NCI-H524 (cell line): ENCODE data around the gene LARP1.
"Not testable (repeated sequence)": the region's sequence is repeated elsewhere in the genome, so short reads cannot be mapped to it uniquely, and the experiment has no call there.

ENCODE experiments used
- DNase-seq, 2 experiments: peaks; one replicate each; lab custom pipeline; 2025; lab: John Stamatoyannopoulos, UW

The LARP1 gene

DNA sequence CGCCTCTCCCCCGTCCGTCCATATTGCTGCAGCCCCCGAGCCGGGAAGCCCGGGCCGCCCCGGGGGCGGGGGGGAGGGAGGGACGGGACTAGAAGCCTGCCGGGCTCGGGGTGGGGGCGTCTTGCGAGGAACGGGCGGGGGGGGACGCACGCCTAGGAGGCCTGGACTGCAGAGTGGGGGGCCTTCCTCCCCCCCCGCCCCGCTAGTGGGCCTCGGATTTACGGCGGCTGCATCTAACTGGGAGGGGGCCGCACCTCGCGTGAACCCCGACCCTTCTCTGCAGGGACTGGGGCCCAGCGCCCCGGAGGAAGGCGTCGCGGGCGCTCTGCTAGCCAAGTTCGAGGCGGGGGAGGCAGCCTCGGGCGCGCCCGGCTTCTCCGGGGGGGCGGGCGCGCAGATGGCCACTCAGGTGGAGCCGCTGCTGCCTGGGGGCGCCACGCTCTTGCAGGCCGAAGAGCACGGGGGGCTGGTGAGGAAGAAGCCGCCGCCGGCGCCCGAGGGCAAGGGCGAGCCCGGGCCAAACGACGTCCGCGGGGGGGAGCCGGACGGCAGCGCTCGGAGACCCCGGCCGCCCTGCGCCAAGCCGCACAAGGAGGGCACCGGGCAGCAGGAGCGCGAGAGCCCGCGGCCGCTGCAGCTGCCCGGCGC is at the start of gene LARP1:
TSS of gene LARP1 (plus strand) at position 17 of the 648 bp plus-strand sequence. CDS start at position 398, 381 bp downstream.
- peak in 1 of 2 experiments; percentile 32 for DNase-seq

DNA sequence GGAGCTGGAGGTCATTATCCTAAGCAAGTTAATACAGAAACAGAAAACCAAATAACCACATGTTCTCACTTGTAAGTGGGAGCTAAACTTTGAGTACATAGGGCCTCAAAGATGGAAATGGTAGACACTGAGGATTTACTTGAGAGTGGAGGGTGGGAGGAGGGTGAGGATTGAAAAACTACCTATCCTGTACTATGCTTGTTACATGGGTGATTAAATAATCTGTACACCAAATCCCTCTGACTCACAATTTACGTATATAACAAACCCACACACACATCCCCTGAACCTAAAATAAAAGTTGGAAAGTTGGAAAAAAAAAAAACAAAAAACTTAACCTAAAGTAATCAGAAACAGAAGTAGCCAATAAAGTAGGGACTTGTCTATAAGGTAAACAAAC is 48.8 kb upstream of the LARP1 start:
- DNase-seq = no peak

DNA sequence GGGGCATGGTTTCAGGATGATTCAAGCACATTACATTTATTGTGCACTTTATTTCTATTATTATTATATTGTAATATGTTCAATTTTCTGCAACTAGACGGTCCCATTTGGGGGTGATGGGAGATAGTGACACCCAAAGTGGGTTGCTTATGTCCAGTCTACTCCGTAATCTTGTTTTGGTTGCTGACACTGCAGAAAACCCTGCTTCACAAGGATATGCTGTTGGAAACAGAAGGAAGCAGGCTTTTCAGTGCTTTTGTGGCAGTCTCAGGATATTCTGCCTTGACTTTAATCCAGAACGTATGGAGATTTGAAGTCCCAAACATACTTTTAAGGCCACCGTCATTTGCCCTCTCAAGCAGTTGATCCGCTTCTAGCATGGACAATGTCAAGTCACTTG is 47.5 kb upstream of the LARP1 start:
- DNase-seq = no peak

DNA sequence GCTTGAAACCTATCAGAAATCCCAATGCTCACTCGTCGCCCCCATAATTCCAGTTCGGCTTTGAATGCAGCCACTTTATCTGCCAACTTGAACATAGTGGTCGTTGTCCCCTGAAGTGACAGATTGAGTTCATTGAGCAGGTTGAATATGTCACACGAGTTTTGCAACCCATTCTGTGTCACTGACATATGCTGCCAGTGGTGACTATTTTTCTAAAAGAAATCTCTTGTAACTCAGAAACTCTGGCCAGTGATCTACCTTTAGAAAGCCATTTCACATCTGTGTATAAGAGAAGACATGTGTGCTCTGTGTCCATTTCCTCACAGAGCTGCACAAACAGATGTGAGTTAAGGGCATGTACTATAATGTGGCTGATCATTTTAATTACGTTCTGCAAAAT is 47.0 kb upstream of the LARP1 start:
- DNase-seq = no peak

DNA sequence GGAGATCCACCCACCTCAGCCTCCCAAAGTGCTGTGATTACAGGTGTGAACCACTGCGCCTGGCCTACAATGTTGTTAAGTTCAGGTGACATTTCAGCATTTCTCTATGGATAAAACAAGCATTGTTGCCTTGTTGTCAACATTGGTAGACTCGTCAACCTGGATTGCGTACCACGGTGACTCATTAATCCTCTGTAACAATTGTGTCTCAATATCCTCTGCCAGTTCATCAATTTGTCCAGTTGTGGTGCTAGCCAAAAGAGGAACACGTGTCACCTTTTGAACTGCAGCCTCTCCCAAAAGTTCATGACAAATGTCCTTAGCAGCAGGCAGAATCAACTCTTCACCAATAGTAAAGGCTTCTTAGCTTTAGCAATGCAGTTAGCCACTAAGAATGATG is 46.3 kb upstream of the LARP1 start:
- DNase-seq = no peak

DNA sequence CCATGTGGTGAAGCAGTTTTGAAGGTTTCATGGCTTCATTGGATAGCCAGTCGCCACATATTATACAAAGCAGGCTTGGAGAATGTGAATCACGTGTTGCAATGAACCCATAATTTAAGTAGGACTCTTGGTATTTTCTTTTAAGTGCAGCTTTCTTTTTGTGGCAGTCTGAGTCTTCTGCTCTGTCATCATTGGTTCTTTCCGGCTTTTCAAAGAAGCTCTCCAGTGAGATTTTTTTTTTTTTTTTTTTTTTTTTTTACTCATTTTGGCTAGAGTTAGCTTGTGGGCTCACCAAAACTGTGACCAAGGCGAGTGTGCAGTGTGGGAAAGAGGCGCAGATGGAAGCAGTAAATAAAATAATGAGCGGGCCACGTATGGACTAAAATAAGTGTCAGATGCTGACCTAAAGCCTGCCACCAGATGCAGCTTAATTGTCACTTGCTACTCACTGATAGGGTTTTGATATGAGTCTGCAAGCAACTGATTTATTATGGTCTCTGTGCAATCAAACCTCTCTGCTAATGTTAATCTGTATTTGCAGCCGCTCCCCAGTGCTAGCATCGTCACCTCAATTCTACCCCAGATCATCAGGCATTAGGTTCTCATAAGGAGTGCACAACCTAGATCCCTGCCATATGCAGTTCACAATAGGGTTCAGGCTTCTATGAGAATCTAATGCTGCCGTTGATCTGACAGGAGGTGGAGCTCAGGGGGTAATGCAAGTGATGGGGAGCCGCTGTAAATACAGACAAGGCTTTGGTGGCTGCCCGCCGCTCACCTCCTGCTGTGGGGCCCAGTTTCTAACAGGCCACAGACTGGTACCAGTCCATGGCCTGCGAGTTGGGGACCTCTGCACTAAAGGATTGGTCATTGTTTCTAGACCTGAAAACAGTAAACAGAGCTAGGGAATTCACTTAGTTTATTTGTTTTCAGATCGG is 45.5 kb upstream of the LARP1 start:
- DNase-seq = peak in 1 of 2 experiments; percentile 41

DNA sequence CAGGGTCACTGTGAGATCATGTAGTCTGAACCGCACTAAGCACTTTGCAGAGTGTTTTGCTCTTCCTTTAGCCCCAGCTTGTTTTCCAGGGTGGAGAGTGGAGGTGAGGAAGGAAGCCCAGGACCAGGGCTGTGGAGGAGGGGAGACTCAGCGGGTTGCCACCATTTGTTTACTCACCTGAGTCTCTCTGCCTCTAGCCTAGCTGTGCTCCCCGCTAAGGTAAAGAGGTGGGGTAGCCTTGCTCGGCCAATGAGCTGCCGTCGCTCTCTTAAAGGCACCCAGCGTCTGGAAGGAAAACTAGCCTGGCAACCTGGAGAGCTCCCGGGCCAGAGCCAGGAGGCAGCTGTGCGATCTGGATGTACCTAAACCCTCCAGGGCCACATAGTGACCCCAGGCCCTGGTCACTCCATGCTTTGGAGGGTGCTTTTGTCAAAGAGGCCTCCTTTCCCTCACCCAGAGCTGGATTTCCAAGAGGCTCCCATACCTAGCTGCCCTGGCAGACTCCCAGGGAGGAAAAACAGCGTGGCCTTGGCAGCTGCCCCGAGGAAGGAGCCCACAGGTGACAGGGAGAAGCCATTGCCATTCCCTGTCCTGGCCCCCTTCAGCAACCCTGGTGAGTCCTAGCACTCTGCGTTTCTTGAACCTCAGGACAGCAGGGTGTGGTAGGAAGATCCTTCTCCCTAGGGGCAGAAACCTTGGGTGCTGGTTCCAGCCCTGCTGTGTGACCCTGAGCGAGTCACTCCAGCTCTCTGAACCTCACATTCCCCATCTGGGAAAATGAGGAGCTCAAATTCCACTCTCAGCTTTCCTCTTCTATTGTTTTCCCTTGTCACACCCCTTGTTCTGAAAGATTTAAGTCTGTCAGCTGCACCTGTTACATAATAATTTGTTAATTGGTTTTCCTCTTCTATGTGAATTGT is 42.4 kb upstream of the LARP1 start:
- DNase-seq = peak in 1 of 2 experiments; percentile 40

DNA sequence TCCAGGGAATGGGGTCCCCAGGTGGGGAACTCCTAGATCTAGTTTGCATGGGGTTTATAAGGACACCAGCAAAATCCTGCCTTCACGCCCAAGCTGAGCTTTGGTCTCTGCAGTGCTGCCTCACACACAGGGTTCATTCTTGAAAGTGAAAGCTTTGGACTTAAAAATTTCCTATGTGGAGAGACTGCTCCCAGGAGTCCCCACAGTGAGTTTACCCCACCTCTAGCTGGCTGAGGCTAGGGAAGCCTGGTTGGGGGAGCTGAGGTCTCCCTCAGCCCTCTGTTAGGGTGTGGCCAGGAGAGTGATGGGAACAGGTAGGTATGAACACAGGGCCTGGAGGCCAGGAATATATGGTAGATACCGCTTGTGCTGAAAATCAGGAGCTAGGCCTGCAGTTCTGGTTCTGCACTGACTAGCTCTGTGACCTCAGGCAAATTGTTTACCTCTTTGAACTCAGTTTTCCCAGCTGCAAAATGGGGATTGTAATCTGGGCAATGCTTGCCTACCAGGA is 41.5 kb upstream of the LARP1 start:
- DNase-seq = no peak

DNA sequence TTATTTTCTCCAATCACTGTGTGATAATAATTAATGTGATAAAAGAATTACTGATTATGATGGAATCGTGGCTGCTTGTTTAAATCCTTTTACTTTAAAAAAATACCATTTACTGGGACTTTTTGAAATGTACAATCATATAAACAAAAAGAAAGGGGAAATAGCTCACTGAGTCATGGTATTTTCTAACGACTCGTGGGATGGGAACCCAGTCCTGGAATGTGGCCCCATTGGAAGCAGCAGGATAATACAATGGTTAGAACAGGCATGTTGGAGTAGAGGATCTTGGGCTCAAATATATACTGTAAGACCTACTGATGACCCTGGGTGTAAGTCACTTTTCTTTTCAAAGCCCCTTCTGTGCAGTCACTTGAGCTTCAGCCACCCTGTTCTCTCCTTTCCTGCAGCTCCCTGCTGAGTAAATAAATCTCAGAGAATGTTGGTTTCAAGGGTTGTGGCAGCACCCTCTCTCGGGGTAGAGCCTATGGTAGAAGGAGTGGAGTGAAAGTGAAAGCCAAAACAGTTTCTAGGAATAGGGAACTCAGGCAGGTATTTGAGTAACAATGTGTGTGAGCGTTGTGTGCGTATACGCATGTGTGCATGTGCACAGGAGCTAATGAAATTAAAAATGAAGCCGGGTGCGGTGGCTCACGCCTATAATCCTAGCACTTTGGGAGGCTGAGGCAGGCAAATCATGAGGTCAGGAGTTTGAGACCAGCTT is 40.8 kb upstream of the LARP1 start:
- no peak for DNase-seq

DNA sequence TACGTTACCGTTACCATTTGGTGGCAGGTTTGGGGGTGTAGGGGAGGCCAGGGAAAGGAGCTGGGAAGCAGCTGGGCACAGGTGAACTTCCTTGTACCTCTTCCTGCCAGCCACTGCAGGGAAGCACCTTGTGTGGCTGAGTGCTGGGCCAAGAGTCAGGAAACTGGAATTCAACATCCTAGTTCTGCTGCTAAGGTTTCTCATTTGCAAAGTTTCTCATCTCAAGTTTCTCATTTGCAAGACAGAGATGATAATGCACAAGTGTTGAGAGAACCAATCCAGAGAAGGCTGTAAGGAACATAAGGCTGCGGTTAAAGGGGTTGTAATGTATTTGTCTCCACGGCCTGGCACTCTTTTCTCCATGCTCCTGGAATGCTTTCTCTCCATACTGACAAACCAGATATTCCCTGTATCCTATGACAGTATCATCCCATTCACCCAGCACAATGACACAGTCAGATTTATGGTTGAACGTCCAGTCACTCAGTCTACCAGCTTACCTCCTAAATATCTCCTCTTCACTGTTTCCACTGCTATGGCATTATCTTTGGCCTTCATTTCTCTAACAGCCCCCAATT is 33.6 kb upstream of the LARP1 start:
- DNase-seq = no peak

DNA sequence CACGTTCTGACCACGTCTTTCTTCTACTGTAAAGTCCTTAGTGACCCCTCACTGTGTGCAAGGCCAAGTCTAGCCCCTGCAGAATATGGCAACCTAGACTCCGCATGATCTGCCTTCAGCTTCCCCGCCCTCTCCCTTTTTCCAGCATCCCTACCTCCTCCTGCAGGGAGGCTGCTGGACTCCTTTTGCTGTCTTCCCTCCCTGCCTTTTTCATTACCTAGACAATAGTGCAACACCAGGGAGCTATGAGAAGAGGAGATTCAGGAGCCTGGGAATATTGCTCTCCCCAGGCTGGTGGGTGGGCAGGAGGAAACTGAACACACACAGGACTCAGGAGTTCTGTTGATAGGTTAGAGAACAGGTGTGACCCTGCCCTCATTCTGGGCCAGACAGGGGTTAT is 33.1 kb upstream of the LARP1 start:
- DNase-seq = no peak

DNA sequence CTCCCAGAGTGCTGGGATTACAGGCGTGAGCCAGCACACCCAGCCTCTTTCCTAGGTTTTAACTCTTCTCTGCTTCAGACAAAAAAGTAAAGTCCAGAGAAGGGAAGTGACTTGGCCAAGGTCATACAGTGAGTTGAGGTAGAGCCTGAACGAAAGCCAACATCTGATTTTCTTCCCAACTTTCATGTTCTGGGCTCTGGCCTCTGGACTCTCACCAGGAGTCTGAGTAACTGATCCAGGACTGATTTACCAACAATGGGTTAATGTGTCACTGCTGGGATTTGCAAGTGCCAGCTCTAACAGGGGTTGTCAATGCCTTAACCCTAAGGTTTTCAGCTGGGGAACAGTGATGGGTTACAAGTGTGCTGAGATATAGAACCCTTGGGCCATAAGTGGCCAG is 32.2 kb upstream of the LARP1 start:
- no peak for DNase-seq

DNA sequence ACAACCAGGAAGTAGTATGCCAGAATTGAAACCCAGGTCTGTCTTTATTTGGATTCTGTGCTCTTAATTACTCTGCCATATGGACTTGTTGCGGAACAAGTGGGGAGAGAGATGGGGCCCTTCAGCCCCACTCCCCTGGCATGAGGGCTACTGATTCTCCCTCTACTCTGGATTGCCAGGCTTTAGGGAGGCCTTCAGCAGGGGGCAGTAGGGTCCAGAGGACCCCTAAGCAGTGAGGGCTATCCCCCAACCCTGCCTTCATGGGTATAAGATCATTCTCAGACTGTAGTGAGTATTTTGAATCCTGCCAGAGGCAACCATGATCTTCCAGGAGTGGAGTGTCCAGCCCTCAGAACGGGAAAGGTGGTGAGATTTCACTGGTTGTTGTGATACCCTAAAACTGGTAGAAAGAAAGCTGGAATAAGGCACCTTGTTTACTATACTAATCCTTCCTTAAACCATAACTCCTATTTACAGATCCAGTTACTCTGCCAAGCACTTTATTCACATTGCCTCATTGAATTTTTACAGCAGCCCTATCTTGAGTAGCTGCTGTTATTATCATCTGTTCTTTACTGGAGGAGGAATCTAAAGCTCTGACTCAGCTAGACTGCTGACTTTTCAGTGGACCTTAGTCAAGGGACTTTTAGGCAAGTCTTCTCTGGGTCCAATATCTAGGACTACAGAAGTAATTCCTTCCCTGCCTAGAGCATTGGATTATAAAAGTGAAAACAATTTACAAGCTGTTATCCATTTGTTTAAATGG is 31.3 kb upstream of the LARP1 start:
- DNase-seq = peak; percentile 30 to 75

DNA sequence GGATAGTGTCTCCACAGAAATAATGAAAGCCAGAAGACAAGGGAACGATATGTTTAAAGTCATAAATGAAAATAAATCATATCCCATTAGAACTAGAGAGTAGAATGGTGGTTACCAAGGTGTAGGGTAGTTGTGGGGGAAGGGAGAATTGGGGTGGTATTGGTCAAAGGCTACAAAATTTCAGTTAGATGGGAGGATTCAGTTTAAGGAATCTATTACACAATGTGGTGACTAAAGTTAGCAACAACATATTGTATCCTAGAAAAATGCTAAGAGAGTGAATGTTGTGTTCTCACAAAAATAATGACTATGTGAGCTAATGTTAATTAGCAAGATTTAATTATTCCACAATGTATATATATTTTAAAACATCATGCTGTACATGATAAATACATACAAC is 27.8 kb upstream of the LARP1 start:
- DNase-seq = no peak

DNA sequence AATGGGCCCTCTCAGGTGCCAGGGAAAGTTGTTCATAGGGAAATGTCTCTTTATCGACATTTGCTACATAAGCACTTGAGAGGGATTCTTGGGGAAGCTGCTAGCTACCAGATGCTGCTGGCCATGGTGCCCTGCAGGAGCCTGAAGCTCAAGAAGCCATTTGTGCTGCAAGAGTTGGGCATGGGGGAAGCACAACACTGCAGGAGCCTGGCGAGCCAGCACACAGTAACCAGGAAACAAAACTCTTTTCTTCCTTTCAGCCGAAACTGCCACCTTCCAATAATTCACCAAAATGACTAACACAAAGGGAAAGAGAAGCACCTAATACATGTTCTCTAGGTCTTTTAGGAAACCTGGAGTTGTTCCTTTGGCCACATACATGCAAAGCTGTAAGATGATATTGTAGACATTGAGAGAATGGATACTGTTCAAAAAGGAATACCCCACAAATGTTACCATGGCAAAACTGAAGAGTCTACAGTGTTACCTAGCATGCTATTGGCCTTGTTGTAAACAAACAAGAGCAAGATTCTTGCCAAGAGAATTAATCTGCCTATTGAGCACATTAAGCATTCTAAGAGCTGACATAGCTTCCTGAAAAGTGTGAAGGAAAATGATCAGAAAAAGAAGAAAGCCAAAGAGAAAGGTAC is 26.1 kb upstream of the LARP1 start:
- peak in 1 of 2 experiments; percentile 25 for DNase-seq

DNA sequence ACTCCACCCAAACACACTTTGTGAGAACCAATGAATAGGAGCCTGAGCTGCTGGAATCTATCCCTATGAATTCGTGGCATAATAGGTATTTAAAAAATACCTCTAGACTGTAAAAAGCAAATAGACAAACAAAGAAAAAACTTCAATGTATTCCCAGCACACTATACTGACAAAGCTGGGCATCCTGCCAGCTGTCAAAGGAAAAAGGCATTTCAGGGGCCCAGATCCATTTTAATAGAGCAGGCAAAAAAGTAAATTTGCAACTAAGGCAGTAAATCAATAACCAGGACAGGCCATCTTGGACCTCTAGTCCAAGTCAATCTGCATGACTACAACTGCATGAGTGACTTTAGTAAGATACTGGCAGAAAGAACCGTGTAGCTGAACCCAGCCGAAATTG is 25.6 kb upstream of the LARP1 start:
- no peak for DNase-seq

DNA sequence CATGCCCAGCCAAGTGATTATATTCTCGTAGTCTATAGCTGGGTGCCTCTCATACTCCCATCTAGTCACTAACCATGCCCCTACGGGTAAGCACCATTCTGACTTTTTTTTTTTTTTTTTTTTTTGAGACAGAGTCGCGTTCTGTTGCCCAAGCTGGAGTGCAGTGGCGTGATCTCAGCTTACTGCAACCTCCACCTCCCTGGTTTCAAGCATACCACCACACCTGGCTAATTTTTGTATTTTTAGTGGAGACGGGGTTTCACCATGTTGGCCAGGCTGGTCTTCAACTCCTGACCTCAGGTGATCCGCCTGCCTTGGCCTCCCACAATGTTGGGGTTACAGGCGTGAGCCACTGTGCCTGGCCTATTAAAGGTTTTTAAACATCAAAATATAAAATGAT is 24.4 kb upstream of the LARP1 start:
- not testable (repeated sequence) for DNase-seq

DNA sequence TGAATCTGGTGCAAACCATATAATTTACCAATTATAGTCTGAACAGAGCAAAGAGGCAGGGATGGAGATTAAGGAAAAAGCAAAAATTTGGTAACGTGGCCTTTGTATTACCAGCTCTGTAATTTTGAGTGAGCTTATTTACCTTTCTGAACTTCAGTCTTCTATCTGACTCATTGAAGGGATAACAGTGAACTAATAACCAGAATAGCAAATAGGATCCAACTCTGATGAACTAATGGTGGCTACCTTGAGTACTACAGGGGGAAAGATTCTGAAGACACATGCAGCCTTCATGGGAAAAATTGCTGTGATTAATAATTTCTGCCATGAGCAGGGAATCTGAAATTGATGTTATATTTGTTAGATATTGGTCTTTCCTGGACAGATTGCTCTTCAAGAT is 23.0 kb upstream of the LARP1 start:
- no peak for DNase-seq

DNA sequence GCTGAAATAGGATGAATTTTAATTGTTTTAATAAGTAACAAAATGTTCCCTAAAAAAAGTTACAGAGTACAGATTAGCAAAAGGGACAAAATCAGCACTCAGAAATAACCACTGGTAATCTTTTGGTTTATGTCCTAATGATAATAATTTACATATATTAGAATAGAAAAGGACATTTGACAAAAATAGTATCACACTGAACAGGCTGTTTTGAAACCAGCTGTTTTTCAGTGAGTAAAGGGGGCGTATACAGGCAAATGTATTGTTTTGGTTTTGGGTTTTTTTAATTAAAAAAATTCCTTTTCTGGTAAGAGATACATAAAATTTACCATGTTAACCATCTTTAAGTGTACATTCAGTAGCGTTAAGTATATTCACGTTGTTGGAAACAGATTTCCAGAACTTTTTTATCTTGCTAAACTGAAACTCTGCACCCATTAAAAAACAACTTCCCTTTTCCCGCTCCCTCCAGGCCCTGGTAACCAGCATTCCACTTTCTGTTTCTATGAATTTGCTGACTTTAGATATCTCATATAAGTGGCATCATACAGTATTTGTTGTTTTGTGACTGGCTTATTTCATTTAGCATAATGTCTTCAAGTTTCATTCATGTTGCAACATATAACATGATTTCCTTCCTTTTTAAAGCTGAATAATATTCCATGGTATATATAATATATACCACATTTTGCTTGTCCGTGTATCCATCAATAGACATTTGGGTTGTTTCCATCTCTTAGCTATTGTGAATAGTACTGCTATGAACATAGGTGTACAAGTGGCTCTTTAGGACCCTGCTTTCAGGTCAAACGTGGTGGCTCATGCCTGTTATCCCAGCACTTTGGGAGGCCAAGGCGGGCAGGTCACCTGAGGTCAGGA is 20.6 kb upstream of the LARP1 start:
- no peak for DNase-seq
